HL-60/S4 treated with phorbol 12-myristate 13-acetate at 8.2 ng/mL for 4 days and 3 days (cell line): ENCODE data around the gene NOX1.

Experiments
- in situ Hi-C: fragments of 300-500 bp; cut with MboI; formaldehyde crosslinking; loops from 2 replicates; pipeline ENCODE4 v1.15.0; 2022; ENCODE audit warnings: low sequenced_read_pairs

The NOX1 gene

GRCh38 chrX:100874325-100874724 is at the start of gene NOX1:
Gene NOX1, minus strand, starts transcription at chrX:100874359. Its CDS starts 220 bp downstream, at chrX:100874139.
- in situ Hi-C loops, result no loop called here

GRCh38 chrX:100915562-100915961 is 41.4 kb upstream of the NOX1 start:
- in situ Hi-C loops, result no loop called here

GRCh38 chrX:100913111-100913510 is 39.0 kb upstream of the NOX1 start:
- in situ Hi-C loops, result no loop called here

- in situ Hi-C loops, result no loop called here
Observed at GRCh38 chrX:100911731-100912130, 37.6 kb upstream of the NOX1 start.

- in situ Hi-C loops, result no loop called here
Observed at GRCh38 chrX:100905620-100906019, 31.5 kb upstream of the NOX1 start.

- in situ Hi-C loops, result no loop called here
Observed at GRCh38 chrX:100904433-100904832, 30.3 kb upstream of the NOX1 start.

- in situ Hi-C loops, result no loop called here
Observed at GRCh38 chrX:100895365-100896075, 21.4 kb upstream of the NOX1 start.

- in situ Hi-C loops, result no loop called here
Observed at GRCh38 chrX:100883654-100884053, 9.5 kb upstream of the NOX1 start.

- in situ Hi-C loops, result no loop called here
Observed at GRCh38 chrX:100880368-100880767, 6.2 kb upstream of the NOX1 start.

- in situ Hi-C loops, result no loop called here
Observed at GRCh38 chrX:100871594-100872560, 2.3 kb downstream of the NOX1 start.

- in situ Hi-C loops, result no loop called here
Observed at GRCh38 chrX:100870527-100870926, 3.6 kb downstream of the NOX1 start.

- in situ Hi-C loops, result no loop called here
Observed at GRCh38 chrX:100868273-100868672, 5.9 kb downstream of the NOX1 start.

- in situ Hi-C loops, result no loop called here
Observed at GRCh38 chrX:100864657-100865391, 9.3 kb downstream of the NOX1 start.

GRCh38 chrX:100863326-100863864 is 10.8 kb downstream of the NOX1 start:
- in situ Hi-C loops, result no loop called here

- in situ Hi-C loops, result no loop called here
Observed at GRCh38 chrX:100852810-100853209, 21.3 kb downstream of the NOX1 start.

GRCh38 chrX:100850317-100850716 is 23.8 kb downstream of the NOX1 start:
- in situ Hi-C loops, result no loop called here

- in situ Hi-C loops, result no loop called here
Observed at GRCh38 chrX:100831219-100831946, 42.8 kb downstream of the NOX1 start.

- in situ Hi-C loops, result no loop called here
Observed at GRCh38 chrX:100830547-100830946, 43.6 kb downstream of the NOX1 start.

GRCh38 chrX:100830143-100830542 is 44.0 kb downstream of the NOX1 start:
- in situ Hi-C loops, result no loop called here

GRCh38 chrX:100829730-100830129 is 44.4 kb downstream of the NOX1 start:
- in situ Hi-C loops, result no loop called here
